HG03558 (cell line): Measurements from ENCODE around the gene CCDC81.

ENCODE experiments used
- ATAC-seq: cut with Tn5 transposase; IDR thresholded peaks from one replicate; pipeline ENCODE4 v1.9.1; 2021; ENCODE audit warnings: moderate number of reproducible peaks; ENCODE audit not compliant: unreplicated experiment; ENCODE audit errors: extremely low read depth

The CCDC81 gene

GRCh38 chr11:86435711-86436110 lies 61.0 kb downstream of the CCDC81 start:
- ATAC-seq, result no peak

GRCh38 chr11:86438685-86439084 lies 64.0 kb downstream of the CCDC81 start:
- no peak for ATAC-seq

GRCh38 chr11:86440305-86440716 lies 65.6 kb downstream of the CCDC81 start:
- no peak for ATAC-seq

GRCh38 chr11:86440843-86441242 lies 66.2 kb downstream of the CCDC81 start:
- ATAC-seq, result no peak

GRCh38 chr11:86442420-86442819 lies 67.7 kb downstream of the CCDC81 start:
- ATAC-seq, result no peak

GRCh38 chr11:86442827-86443226 lies 68.1 kb downstream of the CCDC81 start:
- no peak for ATAC-seq

- no peak for ATAC-seq
Observed at GRCh38 chr11:86443415-86443814, 68.7 kb downstream of the CCDC81 start.

- ATAC-seq, result no peak
Observed at GRCh38 chr11:86444981-86445380, 70.3 kb downstream of the CCDC81 start.

GRCh38 chr11:86446163-86446923 lies 71.7 kb downstream of the CCDC81 start:
- ATAC-seq, result no peak

- ATAC-seq, result no peak
Observed at GRCh38 chr11:86446924-86447285, 72.2 kb downstream of the CCDC81 start.

- no peak for ATAC-seq
Observed at GRCh38 chr11:86447763-86448480, 73.2 kb downstream of the CCDC81 start.

- no peak for ATAC-seq
Observed at GRCh38 chr11:86449993-86450629, 75.4 kb downstream of the CCDC81 start.

- ATAC-seq, result no peak
Observed at GRCh38 chr11:86453290-86454030, 78.8 kb downstream of the CCDC81 start.

- peak; percentile 92 for ATAC-seq
Observed at GRCh38 chr11:86456075-86456939, 81.6 kb downstream of the CCDC81 start.

- ATAC-seq, result no peak
Observed at GRCh38 chr11:86458294-86459001, 83.8 kb downstream of the CCDC81 start.

GRCh38 chr11:86459002-86459385 lies 84.3 kb downstream of the CCDC81 start:
- no peak for ATAC-seq

GRCh38 chr11:86459682-86460460 lies 85.2 kb downstream of the CCDC81 start:
- ATAC-seq, result no peak
